Fibroblast of mammary gland (primary cell): Measurements from ENCODE around the gene CFAP126.

Source experiments
- DNase-seq: peaks from one replicate; pipeline ENCODE4 v3.0.0-alpha.2; 2010; ENCODE audit warnings: low read depth
- H3K4me3 ChIP-seq: 2 replicates; pipeline ENCODE4 v1.5.1; 2011; ENCODE audit warnings: low read depth, mild to moderate bottlenecking, low read length, moderate library complexity; ENCODE audit not compliant: control insufficient read depth
- TF ChIP-seq, protein P1 (sequence below): conservative IDR thresholded peaks from 2 replicates; pipeline ENCODE4 v1.5.1; 2011; ENCODE audit warnings: low read depth, low read length, inconsistent platforms; ENCODE audit not compliant: control insufficient read depth, insufficient read depth

The CFAP126 gene

DNA sequence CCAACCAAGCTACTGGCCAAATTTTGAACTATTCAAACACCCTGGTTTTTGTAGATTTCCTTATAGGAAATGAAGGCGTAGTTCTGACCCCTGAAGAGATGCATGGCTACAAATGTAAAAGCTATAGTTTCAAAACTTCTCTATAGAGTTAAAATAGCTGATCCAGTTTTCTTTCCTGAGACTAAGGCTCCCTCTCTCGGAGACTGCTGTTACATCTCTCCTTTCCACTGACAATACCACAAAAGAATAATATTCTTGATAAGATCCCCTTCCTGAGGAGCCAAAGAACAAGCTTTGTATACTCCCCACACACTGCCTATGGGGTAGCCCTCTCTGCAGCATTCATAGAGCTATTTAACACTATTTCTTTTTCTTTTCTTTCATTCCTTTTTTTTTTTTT lies 6.7 kb upstream of the CFAP126 start:
- TF ChIP-seq, protein P1, sequence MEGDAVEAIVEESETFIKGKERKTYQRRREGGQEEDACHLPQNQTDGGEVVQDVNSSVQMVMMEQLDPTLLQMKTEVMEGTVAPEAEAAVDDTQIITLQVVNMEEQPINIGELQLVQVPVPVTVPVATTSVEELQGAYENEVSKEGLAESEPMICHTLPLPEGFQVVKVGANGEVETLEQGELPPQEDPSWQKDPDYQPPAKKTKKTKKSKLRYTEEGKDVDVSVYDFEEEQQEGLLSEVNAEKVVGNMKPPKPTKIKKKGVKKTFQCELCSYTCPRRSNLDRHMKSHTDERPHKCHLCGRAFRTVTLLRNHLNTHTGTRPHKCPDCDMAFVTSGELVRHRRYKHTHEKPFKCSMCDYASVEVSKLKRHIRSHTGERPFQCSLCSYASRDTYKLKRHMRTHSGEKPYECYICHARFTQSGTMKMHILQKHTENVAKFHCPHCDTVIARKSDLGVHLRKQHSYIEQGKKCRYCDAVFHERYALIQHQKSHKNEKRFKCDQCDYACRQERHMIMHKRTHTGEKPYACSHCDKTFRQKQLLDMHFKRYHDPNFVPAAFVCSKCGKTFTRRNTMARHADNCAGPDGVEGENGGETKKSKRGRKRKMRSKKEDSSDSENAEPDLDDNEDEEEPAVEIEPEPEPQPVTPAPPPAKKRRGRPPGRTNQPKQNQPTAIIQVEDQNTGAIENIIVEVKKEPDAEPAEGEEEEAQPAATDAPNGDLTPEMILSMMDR, result peak; percentile 42
- H3K4me3 ChIP-seq, result no peak overlapping the region
- peak; percentile 29 for DNase-seq

DNA sequence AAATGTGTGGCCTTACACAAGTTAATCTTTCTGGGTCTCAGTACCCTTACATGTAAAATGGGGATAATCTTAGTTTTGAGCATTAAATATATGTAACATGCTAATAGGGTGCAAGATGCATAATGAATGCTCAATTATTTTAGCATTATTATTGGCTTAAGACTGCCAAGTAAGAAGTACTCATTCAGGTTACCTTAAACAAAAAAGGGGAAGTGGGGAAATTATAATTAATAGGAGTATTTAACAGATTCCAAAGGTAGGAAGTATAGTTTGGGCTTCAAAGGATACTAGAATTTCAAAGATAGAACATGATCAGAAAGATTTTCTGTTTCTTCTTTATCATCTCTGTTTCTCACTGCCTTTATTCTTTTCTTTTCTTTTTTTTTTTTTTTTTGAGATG lies 5.8 kb upstream of the CFAP126 start:
- H3K4me3 ChIP-seq, result no peak overlapping the region
- TF ChIP-seq, protein P1, result no peak
- no peak for DNase-seq

DNA sequence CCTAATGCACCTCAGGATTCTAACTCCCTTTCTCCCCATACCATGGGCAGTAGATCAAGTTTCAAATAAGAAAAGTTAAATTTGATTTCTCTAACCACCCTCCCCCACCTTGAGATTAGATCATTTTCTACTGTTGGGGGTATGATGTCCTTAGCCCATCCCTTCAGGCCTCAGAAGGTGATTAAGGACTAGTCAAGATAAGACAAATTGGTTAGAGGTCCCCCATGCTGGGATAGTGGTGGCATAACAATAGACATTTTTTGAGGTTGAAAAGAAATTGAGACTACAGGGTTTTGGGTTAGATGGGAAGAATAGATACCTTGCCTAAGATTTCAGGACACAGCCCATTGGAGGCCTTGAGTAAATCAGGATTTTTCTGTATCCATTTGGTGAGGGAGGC lies 2.5 kb downstream of the CFAP126 start:
- DNase-seq, result no peak
- TF ChIP-seq, protein P1, result no peak
- no peak overlapping the region for H3K4me3 ChIP-seq

DNA sequence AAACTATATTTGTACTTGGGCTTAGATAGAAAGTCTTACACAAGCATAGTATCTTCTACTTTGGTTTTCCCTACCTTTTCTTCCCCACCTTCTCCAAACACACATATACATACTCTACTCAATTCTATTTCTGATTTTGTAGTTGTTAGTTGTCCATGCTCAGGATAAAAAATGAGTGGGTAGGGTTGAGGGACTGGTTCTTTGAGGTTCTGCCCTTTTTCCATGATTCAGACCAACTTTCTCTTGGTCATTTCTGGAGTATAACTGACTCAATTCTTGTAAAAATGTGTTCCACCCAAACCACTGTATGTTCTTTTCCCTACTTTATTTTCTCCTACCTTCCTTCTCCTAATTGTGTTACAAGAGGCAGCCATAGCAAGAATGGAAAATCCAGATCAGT lies 3.3 kb downstream of the CFAP126 start:
- TF ChIP-seq, protein P1, result no peak
- no peak overlapping the region for H3K4me3 ChIP-seq
- no peak for DNase-seq

DNA sequence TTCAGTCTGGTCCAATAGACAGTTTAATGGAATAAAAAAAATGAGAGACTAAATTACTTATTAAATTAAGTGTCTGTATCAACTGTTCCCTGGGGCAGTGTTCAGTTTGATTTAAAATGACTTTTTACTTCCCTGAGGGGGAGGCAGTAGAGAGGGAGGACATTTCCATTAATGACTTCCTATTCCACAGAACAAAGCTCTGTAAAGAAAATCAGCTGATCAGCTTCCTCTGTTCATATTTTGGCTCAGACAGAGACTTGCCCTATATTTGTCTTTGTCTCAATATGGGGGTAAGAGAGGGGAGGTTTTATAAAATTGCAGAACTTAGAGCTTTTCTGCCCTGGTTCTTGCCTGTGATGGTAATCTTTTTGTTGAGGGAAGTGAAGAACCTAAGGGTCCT lies 8.4 kb downstream of the CFAP126 start:
- H3K4me3 ChIP-seq, result no peak overlapping the region
- no peak for DNase-seq
- TF ChIP-seq, protein P1, result no peak

DNA sequence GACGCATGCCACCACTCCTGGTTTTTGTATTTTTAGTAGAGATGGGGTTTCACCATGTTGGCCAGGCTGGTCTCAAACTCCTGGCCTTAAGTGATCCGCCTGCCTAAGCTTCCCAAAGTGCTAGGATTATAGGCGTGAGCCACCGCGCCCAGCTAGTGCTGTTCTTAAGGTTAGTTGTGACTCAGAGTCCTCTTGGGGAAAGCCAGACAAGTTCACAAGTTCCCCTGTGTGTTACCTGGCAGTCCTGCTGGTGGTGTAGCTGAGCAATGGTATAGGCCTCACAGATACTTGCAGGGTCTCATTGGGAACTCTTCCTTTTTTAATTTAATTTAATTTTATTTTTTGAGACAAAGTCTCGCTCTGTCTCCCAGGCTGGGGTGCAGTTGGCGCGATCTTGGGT lies 10.6 kb downstream of the CFAP126 start:
- TF ChIP-seq, protein P1, result no peak
- no peak overlapping the region for H3K4me3 ChIP-seq
- DNase-seq, result no peak

DNA sequence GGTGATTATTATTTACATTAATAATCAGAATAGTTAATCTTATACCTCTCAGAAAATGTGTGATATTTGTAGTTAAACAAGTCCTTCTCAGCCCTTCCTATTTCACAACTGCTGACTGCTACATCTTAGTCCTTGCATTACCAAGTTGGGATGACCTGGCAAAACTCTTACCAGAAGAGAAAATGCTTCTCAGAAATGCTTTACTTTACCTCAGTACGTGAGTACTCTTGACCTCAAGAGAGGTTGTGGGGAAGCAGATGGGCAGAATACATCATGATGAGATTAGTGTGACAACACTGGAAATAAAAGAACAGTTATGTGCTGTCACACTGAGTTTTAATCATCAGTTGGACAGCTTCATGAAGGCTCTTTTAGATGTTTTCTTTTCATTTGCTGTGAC lies 16.2 kb downstream of the CFAP126 start:
- DNase-seq, result peak; percentile 8
- TF ChIP-seq, protein P1, result no peak
- H3K4me3 ChIP-seq, result no peak overlapping the region
